Glutamatergic neuron (in vitro differentiated cells): ENCODE measurements around the gene RUNDC3A. TPM values are rescaled to one million over a fixed set of nuclear protein-coding genes. Genes with fewer than 3 reads are reported as not detected.
A peak's percentile ranks its signal among the peaks of the same experiment; 100 is the strongest.
"Not testable (repeated sequence)": the region's sequence is repeated elsewhere in the genome, so short reads cannot be mapped to it uniquely, and the experiment has no call there.

Experiments used
- DNase-seq: peaks from one replicate; pipeline ENCODE4 v3.0.0; 2022
- H3K27ac Mint-ChIP-seq: one replicate; pipeline ENCODE4 v1.8.0; 2020; ENCODE audit warnings: mild to moderate bottlenecking, mixed read lengths, inconsistent platforms; ENCODE audit not compliant: unreplicated experiment
- H3K27me3 Mint-ChIP-seq: one replicate; pipeline ENCODE4 v1.8.0; 2020; ENCODE audit warnings: mild to moderate bottlenecking, moderate library complexity, mixed read lengths, inconsistent platforms; ENCODE audit not compliant: unreplicated experiment
- H3K36me3 Mint-ChIP-seq: one replicate; pipeline ENCODE4 v1.8.0; 2020; ENCODE audit warnings: mild to moderate bottlenecking, mixed read lengths, inconsistent platforms; ENCODE audit not compliant: unreplicated experiment
- H3K4me1 Mint-ChIP-seq: one replicate; pipeline ENCODE4 v1.8.0; 2020; ENCODE audit warnings: mild to moderate bottlenecking, low read depth, mixed read lengths, inconsistent platforms; ENCODE audit not compliant: unreplicated experiment
- H3K4me3 Mint-ChIP-seq: one replicate; pipeline ENCODE4 v1.8.0; 2020; ENCODE audit warnings: mild to moderate bottlenecking, mixed read lengths, inconsistent platforms; ENCODE audit not compliant: unreplicated experiment
- H3K9me3 Mint-ChIP-seq: one replicate; pipeline ENCODE4 v1.8.0; 2020; ENCODE audit warnings: mild to moderate bottlenecking, moderate library complexity, mixed read lengths, inconsistent platforms; ENCODE audit not compliant: unreplicated experiment
- total RNA-seq: library from RNA; stranded (reverse); fragmentation: NEBNext Ultra II Directional; extraction: Animal tissue kit (Norgen Biotek cat#: 25700); gene quantifications from one replicate; pipeline ENCODE4 v1.2.1, GENCODE V29; 2021; ENCODE audit not compliant: unreplicated experiment
- TF ChIP-seq, protein P1 (sequence below): fragments of 200-600 bp; sonication (generic); IDR thresholded peaks from one replicate; pipeline ENCODE4 v1.5.0; 2021; ENCODE audit not compliant: partially characterized antibody, unreplicated experiment

Gene RUNDC3A
- total RNA-seq, 1 donor from 2014 or later: 282 TPM

- Mint-ChIP-seq H3K27me3 (peaks cover 13% of the 10 kb centered on the region), H3K4me3 (peak overlapping the region; percentile 98), H3K27ac (peak overlapping the region; percentile 48), H3K36me3 (no peaks in the 10 kb centered on the region), H3K9me3 (peaks cover 7% of the 10 kb centered on the region), H3K4me1 (peaks cover 4% of the 10 kb centered on the region)
- TF ChIP-seq, protein P1, sequence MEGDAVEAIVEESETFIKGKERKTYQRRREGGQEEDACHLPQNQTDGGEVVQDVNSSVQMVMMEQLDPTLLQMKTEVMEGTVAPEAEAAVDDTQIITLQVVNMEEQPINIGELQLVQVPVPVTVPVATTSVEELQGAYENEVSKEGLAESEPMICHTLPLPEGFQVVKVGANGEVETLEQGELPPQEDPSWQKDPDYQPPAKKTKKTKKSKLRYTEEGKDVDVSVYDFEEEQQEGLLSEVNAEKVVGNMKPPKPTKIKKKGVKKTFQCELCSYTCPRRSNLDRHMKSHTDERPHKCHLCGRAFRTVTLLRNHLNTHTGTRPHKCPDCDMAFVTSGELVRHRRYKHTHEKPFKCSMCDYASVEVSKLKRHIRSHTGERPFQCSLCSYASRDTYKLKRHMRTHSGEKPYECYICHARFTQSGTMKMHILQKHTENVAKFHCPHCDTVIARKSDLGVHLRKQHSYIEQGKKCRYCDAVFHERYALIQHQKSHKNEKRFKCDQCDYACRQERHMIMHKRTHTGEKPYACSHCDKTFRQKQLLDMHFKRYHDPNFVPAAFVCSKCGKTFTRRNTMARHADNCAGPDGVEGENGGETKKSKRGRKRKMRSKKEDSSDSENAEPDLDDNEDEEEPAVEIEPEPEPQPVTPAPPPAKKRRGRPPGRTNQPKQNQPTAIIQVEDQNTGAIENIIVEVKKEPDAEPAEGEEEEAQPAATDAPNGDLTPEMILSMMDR: peak; percentile 68
- DNase-seq: peak; percentile 67
These were observed 37.1 kb downstream of the RUNDC3A start for GRCh38 chr17:44345454-44346026.

- peak overlapping the region; percentile 98 for H3K4me3 Mint-ChIP-seq
- peaks cover 4% of the 10 kb centered on the region for H3K4me1 Mint-ChIP-seq
- TF ChIP-seq, protein P1: no peak
- peaks cover 7% of the 10 kb centered on the region for H3K9me3 Mint-ChIP-seq
- H3K27ac Mint-ChIP-seq: no peak overlapping the region
- H3K36me3 Mint-ChIP-seq: no peaks in the 10 kb centered on the region
- peaks cover 13% of the 10 kb centered on the region for H3K27me3 Mint-ChIP-seq
- DNase-seq: no peak
These were observed 37.9 kb downstream of the RUNDC3A start for GRCh38 chr17:44346064-44346844.

- H3K36me3 Mint-ChIP-seq, H3K9me3 Mint-ChIP-seq, H3K4me1 Mint-ChIP-seq, DNase-seq, H3K27ac Mint-ChIP-seq, H3K4me3 Mint-ChIP-seq: not testable (repeated sequence)
- peaks cover 13% of the 10 kb centered on the region for H3K27me3 Mint-ChIP-seq
These were observed 39.0 kb downstream of the RUNDC3A start for GRCh38 chr17:44347206-44348055.

DNA sequence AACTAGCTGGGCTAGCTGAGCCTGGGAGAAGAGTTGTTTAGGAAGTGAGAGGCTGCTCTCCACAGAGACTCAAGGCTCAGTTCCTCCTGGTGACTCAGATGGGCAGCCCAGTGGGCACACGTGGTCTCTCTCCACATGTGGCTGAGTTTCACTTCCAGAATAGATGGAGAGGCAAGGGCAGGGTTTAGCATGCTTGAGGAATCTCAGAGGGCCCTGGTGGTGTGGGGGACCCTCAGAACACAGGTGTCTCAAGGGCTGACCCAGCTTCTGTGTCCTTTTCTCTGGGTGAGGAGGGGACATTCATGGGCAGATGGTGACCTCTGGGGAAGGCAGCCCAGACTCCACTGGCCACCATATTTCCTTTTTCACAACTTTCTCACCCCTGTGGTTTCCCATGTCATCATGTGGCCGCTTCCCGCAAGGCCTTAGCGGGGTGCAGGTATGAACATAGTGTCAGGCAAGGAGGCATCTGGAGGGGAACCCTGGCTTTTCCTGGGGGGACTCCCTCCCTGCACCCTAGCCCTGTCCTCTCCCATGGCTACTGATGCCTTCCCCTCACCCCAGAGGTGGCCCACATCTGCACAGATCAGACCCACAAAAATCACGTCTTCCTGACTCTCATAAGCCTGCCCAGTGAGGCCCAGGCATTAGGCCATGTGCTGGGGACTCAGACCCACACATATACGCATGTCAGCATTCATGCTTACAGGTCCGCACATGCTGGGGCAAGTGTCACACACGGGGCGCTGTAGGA is 40.0 kb downstream of the RUNDC3A start:
- peaks cover 17% of the 10 kb centered on the region for H3K27me3 Mint-ChIP-seq
- H3K27ac Mint-ChIP-seq: no peak overlapping the region
- peaks cover 9% of the 10 kb centered on the region for H3K4me1 Mint-ChIP-seq
- no peak overlapping the region for H3K4me3 Mint-ChIP-seq
- DNase-seq: no peak
- TF ChIP-seq, protein P1: no peak
- H3K9me3 Mint-ChIP-seq: peaks cover 12% of the 10 kb centered on the region
- H3K36me3 Mint-ChIP-seq: no peaks in the 10 kb centered on the region

DNA sequence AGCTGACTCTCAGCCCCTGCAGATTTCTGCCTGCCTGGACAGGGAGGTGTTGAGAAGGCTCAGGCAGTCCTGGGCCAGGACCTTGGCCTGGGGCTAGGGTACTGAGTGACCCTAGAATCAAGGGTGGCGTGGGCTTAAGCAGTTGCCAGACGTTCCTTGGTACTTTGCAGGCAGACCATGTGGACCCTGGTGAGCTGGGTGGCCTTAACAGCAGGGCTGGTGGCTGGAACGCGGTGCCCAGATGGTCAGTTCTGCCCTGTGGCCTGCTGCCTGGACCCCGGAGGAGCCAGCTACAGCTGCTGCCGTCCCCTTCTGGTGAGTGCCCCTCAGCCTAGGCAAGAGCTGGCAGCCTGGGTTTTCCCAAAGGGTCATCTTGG is 40.6 kb downstream of the RUNDC3A start:
- peaks cover 9% of the 10 kb centered on the region for H3K4me1 Mint-ChIP-seq
- no peak for DNase-seq
- no peaks in the 10 kb centered on the region for H3K36me3 Mint-ChIP-seq
- H3K9me3 Mint-ChIP-seq: peaks cover 12% of the 10 kb centered on the region
- TF ChIP-seq, protein P1: no peak
- no peak overlapping the region for H3K27ac Mint-ChIP-seq
- H3K27me3 Mint-ChIP-seq: peaks cover 14% of the 10 kb centered on the region
- no peak overlapping the region for H3K4me3 Mint-ChIP-seq
